ENCODE measurements around the gene SH2D1A.

DNA sequence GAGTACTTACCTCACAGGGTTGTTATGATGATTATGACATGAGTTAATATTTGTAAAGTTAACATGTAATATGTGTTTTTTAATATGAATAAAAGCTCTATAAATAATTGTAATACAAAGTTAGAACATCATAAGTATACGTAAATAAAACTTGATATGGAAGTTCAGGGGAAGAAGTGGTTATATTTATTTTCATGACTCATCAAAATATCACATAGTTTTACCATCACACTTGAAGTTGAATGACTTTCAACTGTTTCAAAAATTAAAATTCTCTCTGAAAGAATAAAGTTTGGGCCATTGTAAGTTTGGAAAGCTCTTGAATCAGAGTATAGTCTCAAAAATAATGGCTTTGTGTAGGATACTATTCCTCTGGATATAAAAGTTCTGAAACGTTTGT lies 8.3 kb downstream of the SH2D1A start:
- TF ChIP-seq CTCF (conservative IDR thresholded peaks at IDR 0.05; ENCODE audit: low read length) (no peak), EZH2phosphoT487 (IDR thresholded peaks at IDR 0.05; ENCODE audit: borderline replicate concordance, low read depth, low read length) (no peak)

Data from OCI-LY7 (cell line).